Neural progenitor cell (in vitro differentiated cells): ENCODE data around the gene SHQ1.

Experiments used
- EZH2 ChIP-seq: fragments of 200-600 bp; sonication (generic); IDR thresholded peaks from 2 replicates; pipeline ENCODE4 v1.6.1; 2017; ENCODE audit warnings: antibody characterized with exemption, mild to moderate bottlenecking, moderate library complexity
- TF ChIP-seq, protein P1 (sequence below): fragments of 200-600 bp; sonication (generic); IDR thresholded peaks from 2 replicates; pipeline ENCODE4 v1.5.1; 2017; ENCODE audit warnings: antibody characterized with exemption, mild to moderate bottlenecking

- TF ChIP-seq, protein P1, sequence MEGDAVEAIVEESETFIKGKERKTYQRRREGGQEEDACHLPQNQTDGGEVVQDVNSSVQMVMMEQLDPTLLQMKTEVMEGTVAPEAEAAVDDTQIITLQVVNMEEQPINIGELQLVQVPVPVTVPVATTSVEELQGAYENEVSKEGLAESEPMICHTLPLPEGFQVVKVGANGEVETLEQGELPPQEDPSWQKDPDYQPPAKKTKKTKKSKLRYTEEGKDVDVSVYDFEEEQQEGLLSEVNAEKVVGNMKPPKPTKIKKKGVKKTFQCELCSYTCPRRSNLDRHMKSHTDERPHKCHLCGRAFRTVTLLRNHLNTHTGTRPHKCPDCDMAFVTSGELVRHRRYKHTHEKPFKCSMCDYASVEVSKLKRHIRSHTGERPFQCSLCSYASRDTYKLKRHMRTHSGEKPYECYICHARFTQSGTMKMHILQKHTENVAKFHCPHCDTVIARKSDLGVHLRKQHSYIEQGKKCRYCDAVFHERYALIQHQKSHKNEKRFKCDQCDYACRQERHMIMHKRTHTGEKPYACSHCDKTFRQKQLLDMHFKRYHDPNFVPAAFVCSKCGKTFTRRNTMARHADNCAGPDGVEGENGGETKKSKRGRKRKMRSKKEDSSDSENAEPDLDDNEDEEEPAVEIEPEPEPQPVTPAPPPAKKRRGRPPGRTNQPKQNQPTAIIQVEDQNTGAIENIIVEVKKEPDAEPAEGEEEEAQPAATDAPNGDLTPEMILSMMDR = no peak
- no peak for TF ChIP-seq EZH2
These were observed 27.8 kb downstream of the SHQ1 start for GRCh38 chr3:72820415-72820814.
